Kidney (tissue), 14 donors: Measurements from ENCODE around the gene ARID1B. TPM values are rescaled to one million over a fixed set of nuclear protein-coding genes. Genes with fewer than 3 reads are reported as not detected.

Source experiments
- DNase-seq, 5 donors: peaks; one replicate each; pipeline ENCODE4 v3.0.0-alpha.2; 2013 to 2020
- FAIRE-seq: peaks from 2 replicates; lab custom pipeline; 2012; peaks lifted over from hg19 to GRCh38; lab: Jason Lieb, UNC
- H3K27ac ChIP-seq, 2 donors: one replicate each; pipeline ENCODE4 v1.7.0; 2013; ENCODE audit warnings: low read depth in 2 of 2, low read length in 2 of 2, inconsistent platforms in 1 of 2
- H3K27me3 ChIP-seq: one replicate; pipeline ENCODE4 v1.7.1; 2013; ENCODE audit warnings: low read length, inconsistent platforms; ENCODE audit not compliant: control insufficient read depth, insufficient read depth
- H3K36me3 ChIP-seq, 3 donors: one replicate each; pipeline versions ENCODE4 v1.7.0 to v1.7.1; 2013; ENCODE audit warnings: low read length in 3 of 3, control low read depth in 1 of 3, inconsistent platforms in 1 of 3; ENCODE audit not compliant: insufficient read depth in 3 of 3, control insufficient read depth in 2 of 3
- H3K4me1 ChIP-seq, 3 donors: one replicate each; pipeline versions ENCODE4 v1.7.0 to v1.7.1; 2013; ENCODE audit warnings: low read length in 3 of 3, inconsistent platforms in 1 of 3, low read depth in 1 of 3; ENCODE audit not compliant: control insufficient read depth in 2 of 3, insufficient read depth in 2 of 3
- H3K4me3 ChIP-seq, 3 donors: one replicate each; pipeline versions ENCODE4 v1.7.0 to v1.8.1; 2013; ENCODE audit warnings: low read length in 3 of 3, control low read depth in 1 of 3, inconsistent platforms in 1 of 3
- H3K9ac ChIP-seq, 3 donors: one replicate each; pipeline versions ENCODE4 v1.7.0 to v1.7.1; 2013; ENCODE audit warnings: low read length in 3 of 3, control low read depth in 1 of 3, inconsistent platforms in 1 of 3
- H3K9me3 ChIP-seq, 3 donors: one replicate each; pipeline versions ENCODE4 v1.7.0 to v1.7.1; 2013; ENCODE audit warnings: low read length in 3 of 3, control low read depth in 1 of 3, inconsistent platforms in 1 of 3; ENCODE audit not compliant: control insufficient read depth in 2 of 3, insufficient read depth in 1 of 3
- intact Hi-C: fragments of 100-400 bp; cut with DNase I; formaldehyde crosslinking; loops from one replicate; pipeline ENCODE4 v1.11.1; 2022
- polyA plus RNA-seq: library from polyadenylated mRNA; stranded (reverse); fragments of 350-450 nt; fragmentation: Illumina TruSeq; extraction: RNeasy Lipid Tissue Mini Kit (QIAGEN cat#74804); gene quantifications from one replicate; pipeline ENCODE4 v1.2.3, GENCODE V29; 2014; ENCODE audit warnings: low read depth, low replicate concordance; ENCODE audit not compliant: insufficient read depth
- total RNA-seq: library from RNA; stranded (reverse); fragmentation: NEBNext Ultra II Directional; extraction: Animal tissue kit (Norgen Biotek cat#: 25700); gene quantifications from one replicate; pipeline ENCODE4 v1.2.1, GENCODE V29; 2021
- TF ChIP-seq, protein P1 (sequence below): IDR thresholded peaks from 3 replicates; pipeline ENCODE4 v1.5.1; 2012; ENCODE audit warnings: mild to moderate bottlenecking, moderate library complexity, borderline replicate concordance; ENCODE audit not compliant: insufficient read depth; ENCODE audit errors: extremely low read depth
- donor health status: control.
- donor health status: control.
- donor health status: control.
- donor health status: control.
- donor health status: control.
- donor health status: DM: yes; HTN: yes; CAD: no.
- donor health status: Normal renal cell carcinoma (clear cell type).

The ARID1B gene
- total and polyA plus RNA-seq, 2 donors from 2014 or later: 16.4 to 110 TPM

DNA sequence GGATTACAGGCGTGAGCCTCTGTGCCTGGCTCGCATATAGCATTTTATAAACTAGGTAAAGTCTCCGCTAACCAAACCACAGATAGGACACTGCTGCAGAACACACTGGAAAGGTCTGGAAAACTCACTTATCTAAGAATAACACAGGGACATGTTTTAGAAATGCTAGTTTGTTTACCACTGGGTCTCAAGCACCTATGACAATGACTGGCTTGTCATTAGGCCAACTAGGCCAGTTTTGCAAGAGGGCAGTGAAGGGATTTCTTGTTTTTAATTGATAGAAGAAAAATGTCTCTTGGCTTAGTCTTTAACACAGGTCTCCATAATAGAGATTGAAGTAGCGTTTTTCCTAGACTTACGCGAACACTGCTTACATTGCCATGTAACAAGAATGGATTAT lies 344.7 kb downstream of the ARID1B start:
- Histone ChIP-seq H3K4me3 (no peak overlapping the region), H3K4me1 (peaks cover 0 to 2% (median 0%) of the 10 kb centered on the region in 3 donors), H3K9ac (no peak overlapping the region), H3K36me3 (peaks cover 0 to 3% (median 0%) of the 10 kb centered on the region in 3 donors), H3K27me3 (no peaks in the 10 kb centered on the region), H3K27ac (no peak overlapping the region), H3K9me3 (no peaks in the 10 kb centered on the region)
- DNase-seq (no peak), FAIRE-seq (no peak)
- intact Hi-C loops: no loop called here
- TF ChIP-seq, protein P1, sequence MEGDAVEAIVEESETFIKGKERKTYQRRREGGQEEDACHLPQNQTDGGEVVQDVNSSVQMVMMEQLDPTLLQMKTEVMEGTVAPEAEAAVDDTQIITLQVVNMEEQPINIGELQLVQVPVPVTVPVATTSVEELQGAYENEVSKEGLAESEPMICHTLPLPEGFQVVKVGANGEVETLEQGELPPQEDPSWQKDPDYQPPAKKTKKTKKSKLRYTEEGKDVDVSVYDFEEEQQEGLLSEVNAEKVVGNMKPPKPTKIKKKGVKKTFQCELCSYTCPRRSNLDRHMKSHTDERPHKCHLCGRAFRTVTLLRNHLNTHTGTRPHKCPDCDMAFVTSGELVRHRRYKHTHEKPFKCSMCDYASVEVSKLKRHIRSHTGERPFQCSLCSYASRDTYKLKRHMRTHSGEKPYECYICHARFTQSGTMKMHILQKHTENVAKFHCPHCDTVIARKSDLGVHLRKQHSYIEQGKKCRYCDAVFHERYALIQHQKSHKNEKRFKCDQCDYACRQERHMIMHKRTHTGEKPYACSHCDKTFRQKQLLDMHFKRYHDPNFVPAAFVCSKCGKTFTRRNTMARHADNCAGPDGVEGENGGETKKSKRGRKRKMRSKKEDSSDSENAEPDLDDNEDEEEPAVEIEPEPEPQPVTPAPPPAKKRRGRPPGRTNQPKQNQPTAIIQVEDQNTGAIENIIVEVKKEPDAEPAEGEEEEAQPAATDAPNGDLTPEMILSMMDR: no peak

DNA sequence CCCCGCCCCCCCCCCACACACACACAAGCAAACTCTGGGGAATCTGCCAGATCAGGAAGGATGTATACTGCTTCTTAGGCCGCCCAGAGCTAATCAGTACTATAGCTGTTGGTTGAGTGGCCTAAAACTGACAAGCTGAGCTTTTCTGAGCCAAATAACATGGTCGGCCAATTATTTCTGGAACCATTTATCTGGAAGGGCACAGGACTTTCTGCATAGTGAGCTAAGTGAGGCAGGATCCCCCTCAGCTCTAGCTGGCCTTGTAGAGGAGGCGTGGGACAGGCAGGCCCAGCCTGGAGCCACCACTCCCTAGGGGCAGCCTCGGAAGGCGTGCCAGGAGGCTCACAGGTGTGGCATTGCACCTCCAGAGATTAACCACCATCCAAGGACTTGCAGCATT lies 346.1 kb downstream of the ARID1B start:
- no peak for DNase-seq
- intact Hi-C loops: no loop called here
- H3K4me1 ChIP-seq: peaks cover 0 to 2% (median 0%) of the 10 kb centered on the region in 3 donors
- no peak for FAIRE-seq
- H3K27ac ChIP-seq: no peak overlapping the region
- H3K9me3 ChIP-seq: no peaks in the 10 kb centered on the region
- peaks cover 0 to 3% (median 0%) of the 10 kb centered on the region in 3 donors for H3K36me3 ChIP-seq
- no peak overlapping the region for H3K9ac ChIP-seq
- H3K4me3 ChIP-seq: no peak overlapping the region
- TF ChIP-seq, protein P1: no peak
- no peaks in the 10 kb centered on the region for H3K27me3 ChIP-seq

DNA sequence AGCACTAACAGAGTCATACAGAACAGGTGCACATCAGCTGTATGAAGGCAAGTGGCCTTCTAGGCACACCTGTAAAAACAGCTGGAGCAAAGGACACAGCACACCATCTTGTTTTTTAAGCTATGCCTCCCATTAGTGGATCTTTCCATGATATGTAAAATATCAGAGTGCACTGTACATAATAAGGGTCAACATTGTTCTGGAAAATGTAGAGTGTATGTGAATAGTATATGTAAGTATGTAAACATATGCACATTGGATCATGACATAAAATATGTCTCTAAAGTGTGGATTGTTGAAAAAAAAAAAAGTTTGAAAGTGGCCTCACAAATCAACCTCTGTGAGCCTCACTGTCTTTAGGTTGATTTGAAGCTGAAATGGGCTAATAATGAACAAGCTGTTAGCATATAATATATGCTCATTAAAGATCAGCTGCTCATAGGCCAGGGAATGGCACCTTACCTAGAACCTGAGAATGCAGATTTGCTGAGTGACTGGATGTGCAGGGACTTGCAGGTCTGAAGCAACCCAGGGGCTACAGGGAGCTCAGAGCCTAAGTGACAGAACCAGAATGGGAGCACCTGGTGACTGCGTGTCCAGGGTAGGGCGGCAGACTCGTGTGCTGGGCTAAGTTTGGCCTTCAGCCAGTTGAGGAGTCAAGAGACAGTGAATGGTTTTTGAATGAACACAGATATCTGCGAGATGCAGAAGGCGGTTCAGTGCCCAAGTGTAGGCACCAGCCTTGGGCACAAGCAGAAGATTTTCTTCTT lies 347.5 kb downstream of the ARID1B start:
- H3K27me3 ChIP-seq: no peaks in the 10 kb centered on the region
- peaks cover 0 to 3% (median 0%) of the 10 kb centered on the region in 3 donors for H3K36me3 ChIP-seq
- FAIRE-seq (no peak), DNase-seq (no peak)
- intact Hi-C loops: no loop called here
- H3K27ac ChIP-seq: no peak overlapping the region
- H3K4me1 ChIP-seq: peaks cover 0 to 2% (median 0%) of the 10 kb centered on the region in 3 donors
- H3K9me3 ChIP-seq: no peaks in the 10 kb centered on the region
- H3K4me3 ChIP-seq: no peak overlapping the region
- H3K9ac ChIP-seq: no peak overlapping the region
- TF ChIP-seq, protein P1: no peak
